ENCODE data around the gene SPTBN1.
A peak's percentile ranks its signal among the peaks of the same experiment; 100 is the strongest.

The SPTBN1 gene

DNA sequence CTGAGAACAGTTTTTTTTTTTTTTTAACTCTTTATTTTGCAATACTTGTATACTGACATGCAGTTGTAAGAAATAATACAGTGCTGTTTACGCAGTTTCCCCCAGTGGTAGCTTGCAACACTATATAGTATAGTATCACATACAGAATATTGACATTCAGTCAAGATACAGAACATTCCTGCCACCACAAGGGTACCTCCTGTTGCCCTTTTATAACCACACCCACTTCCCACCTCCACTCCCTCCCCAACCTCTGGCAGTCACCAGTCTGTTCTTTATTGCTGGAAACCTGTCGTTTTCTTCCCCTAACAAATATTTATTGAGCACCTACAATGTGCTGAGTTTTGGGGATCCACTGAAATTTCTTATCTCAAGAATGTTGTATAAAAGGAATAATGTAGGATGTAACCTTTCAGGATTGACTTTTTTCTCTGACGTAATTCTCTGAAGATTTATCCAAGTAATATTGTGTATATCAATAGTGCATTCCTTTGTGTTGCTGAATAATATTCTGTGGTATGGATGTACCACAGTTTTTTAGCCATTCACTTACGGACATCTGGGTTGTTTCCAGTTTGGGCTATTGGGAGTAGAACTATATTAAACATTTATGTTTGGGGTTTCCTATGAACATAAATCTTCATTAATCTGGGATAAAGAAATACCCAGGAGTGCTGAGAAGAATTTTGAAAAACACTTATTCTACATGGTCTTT lies 215.9 kb downstream of the SPTBN1 start:
- no peak overlapping the region for H3K4me2 ChIP-seq (ENCODE audit: low read length)
- TF ChIP-seq, protein P1, sequence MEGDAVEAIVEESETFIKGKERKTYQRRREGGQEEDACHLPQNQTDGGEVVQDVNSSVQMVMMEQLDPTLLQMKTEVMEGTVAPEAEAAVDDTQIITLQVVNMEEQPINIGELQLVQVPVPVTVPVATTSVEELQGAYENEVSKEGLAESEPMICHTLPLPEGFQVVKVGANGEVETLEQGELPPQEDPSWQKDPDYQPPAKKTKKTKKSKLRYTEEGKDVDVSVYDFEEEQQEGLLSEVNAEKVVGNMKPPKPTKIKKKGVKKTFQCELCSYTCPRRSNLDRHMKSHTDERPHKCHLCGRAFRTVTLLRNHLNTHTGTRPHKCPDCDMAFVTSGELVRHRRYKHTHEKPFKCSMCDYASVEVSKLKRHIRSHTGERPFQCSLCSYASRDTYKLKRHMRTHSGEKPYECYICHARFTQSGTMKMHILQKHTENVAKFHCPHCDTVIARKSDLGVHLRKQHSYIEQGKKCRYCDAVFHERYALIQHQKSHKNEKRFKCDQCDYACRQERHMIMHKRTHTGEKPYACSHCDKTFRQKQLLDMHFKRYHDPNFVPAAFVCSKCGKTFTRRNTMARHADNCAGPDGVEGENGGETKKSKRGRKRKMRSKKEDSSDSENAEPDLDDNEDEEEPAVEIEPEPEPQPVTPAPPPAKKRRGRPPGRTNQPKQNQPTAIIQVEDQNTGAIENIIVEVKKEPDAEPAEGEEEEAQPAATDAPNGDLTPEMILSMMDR (IDR thresholded peaks at IDR 0.05; ENCODE audit: low read depth, low read length) = no peak
- TF ChIP-seq EZH2phosphoT487 (IDR thresholded peaks at IDR 0.05; ENCODE audit: low read depth) = no peak
- H3K9me3 ChIP-seq (ENCODE audit: insufficient read depth, low read length) = no peaks in the 10 kb centered on the region
- no peaks in the 10 kb centered on the region for H4K20me1 ChIP-seq (ENCODE audit: insufficient read depth, low read length)
- H3K9ac ChIP-seq (ENCODE audit: low read length) = no peak overlapping the region
- H3K4me1 ChIP-seq (ENCODE audit: low read length) = peaks cover 17% of the 10 kb centered on the region
- H3K4me3 ChIP-seq (ENCODE audit: low read length) = no peak overlapping the region
- no peak overlapping the region for H2AFZ ChIP-seq (ENCODE audit: low read depth, low read length)
- peaks cover 23% of the 10 kb centered on the region for H3K27me3 ChIP-seq (ENCODE audit: low read depth, low read length)
- no peaks in the 10 kb centered on the region for H3K79me2 ChIP-seq (ENCODE audit: low read length)
- H3K36me3 ChIP-seq (replicated peaks; ENCODE audit: low read depth, low read length) = peaks cover 6% of the 10 kb centered on the region
- no peak overlapping the region for H3K27ac ChIP-seq (ENCODE audit: low read length)

DNA sequence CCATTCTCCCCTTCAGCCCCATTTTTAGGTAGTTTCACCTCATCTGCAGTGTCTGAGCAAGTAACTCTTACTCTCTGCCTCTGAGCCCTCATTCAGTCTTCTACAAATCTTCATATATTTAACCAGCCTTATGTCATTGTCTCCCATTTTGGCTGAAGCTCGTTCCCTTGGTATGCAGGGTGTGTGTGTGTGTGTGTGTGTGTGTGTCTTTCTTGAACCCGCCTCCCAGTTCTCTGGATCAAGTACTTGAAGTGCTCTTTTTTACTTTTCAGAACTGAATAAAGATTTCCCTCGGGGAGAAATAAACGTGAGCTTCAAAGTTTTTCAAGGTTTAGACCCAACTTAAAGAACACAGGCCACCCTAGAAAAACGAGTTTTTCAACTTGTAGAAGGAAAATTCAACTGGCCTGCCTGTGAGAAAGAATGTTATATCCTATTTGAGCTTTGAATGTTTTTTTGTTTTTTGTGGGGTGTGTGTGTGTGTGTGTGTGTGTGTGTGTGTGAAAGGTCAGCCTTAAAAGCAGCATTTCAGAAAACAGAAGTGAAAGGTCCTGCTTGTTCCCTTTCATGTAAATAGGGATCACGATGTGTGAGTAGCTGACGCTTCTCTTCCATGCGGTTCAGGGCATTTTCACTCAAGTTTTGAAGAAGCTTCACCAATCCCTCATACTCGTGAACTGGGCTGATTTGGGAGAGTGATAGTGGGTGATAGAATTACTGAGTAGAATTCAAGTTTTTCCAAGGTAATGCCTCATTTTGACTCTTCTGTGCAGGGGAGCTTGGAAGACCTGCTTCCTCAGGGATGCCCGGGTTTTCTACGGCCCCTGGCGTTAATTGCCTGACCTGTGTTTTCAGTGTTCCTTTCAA lies 216.7 kb downstream of the SPTBN1 start:
- Histone ChIP-seq H3K9me3 (ENCODE audit: insufficient read depth, low read length) (no peaks in the 10 kb centered on the region), H3K4me2 (ENCODE audit: low read length) (peak overlapping the region; percentile 89), H4K20me1 (ENCODE audit: insufficient read depth, low read length) (no peaks in the 10 kb centered on the region), H3K27me3 (ENCODE audit: low read depth, low read length) (peaks cover 31% of the 10 kb centered on the region), H3K4me1 (ENCODE audit: low read length) (peaks cover 22% of the 10 kb centered on the region), H3K36me3 (replicated peaks; ENCODE audit: low read depth, low read length) (peaks cover 6% of the 10 kb centered on the region), H2AFZ (ENCODE audit: low read depth, low read length) (no peak overlapping the region; the same call in 1 of the 2 replicates), H3K9ac (ENCODE audit: low read length) (no peak overlapping the region), H3K4me3 (ENCODE audit: low read length) (peak overlapping the region; percentile 62), H3K27ac (ENCODE audit: low read length) (no peak overlapping the region), H3K79me2 (ENCODE audit: low read length) (no peaks in the 10 kb centered on the region)
- TF ChIP-seq, protein P1 (IDR thresholded peaks at IDR 0.05; ENCODE audit: low read depth, low read length) = no peak
- TF ChIP-seq EZH2phosphoT487 (IDR thresholded peaks at IDR 0.05; ENCODE audit: low read depth) = no peak

DNA sequence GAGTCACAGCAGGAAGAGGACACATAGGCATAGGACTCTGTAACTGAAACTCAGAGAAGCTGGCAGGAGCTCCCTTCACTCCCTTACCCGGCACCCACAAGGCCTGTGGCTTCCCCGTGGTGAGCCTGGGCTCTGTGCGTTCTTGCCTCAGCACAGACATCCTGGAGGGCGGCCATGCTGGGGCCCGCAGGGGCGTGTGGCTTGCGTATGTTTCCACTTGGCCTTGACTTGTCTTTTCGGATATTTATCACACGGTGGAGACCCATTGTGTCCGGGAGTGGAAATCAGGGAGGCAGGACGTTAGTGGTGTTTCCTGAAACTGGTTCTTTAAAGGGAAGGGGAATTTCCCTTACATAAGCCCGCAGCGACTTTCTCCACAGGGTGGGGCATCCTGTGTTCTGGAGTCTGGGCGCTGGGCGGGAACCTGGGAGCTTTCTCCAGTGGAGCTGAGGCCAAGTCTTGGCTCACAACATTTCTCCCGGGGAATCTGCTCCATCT lies 217.4 kb downstream of the SPTBN1 start:
- no peak for TF ChIP-seq EZH2phosphoT487 (IDR thresholded peaks at IDR 0.05; ENCODE audit: low read depth)
- TF ChIP-seq, protein P1 (IDR thresholded peaks at IDR 0.05; ENCODE audit: low read depth, low read length) = no peak
- peaks cover 38% of the 10 kb centered on the region for H3K27me3 ChIP-seq (ENCODE audit: low read depth, low read length)
- H3K4me1 ChIP-seq (ENCODE audit: low read length) = peaks cover 24% of the 10 kb centered on the region
- H4K20me1 ChIP-seq (ENCODE audit: insufficient read depth, low read length) = no peaks in the 10 kb centered on the region
- H3K4me3 ChIP-seq (ENCODE audit: low read length) = peak overlapping the region; percentile 62
- no peak overlapping the region for H3K9ac ChIP-seq (ENCODE audit: low read length)
- H2AFZ ChIP-seq (ENCODE audit: low read depth, low read length) = peak overlapping the region; percentile 52
- peaks cover 6% of the 10 kb centered on the region for H3K36me3 ChIP-seq (replicated peaks; ENCODE audit: low read depth, low read length)
- H3K27ac ChIP-seq (ENCODE audit: low read length) = no peak overlapping the region
- H3K79me2 ChIP-seq (ENCODE audit: low read length) = no peaks in the 10 kb centered on the region
- H3K4me2 ChIP-seq (ENCODE audit: low read length) = peak overlapping the region; percentile 89
- H3K9me3 ChIP-seq (ENCODE audit: insufficient read depth, low read length) = no peaks in the 10 kb centered on the region

DNA sequence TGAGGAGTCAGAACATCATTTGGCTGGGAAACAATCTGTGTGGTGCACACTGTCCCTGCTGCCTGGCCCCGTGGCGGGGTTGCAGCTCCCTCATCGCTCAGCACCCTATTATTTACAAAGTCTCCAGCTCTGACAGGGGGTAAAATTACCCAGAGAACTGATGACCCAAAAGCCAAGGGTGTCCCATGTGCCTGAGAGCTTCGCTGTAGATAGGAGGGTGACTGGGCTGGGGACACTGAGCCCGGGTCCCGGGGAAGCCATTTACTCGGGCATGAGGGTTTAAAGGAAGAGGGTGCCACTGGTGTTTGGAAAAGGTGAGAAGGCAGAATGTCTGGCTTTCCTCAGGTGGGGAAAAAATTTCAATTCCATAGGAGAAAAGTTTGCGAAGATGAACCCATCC lies 219.2 kb downstream of the SPTBN1 start:
- H3K27ac ChIP-seq (ENCODE audit: low read length) = no peak overlapping the region
- no peak overlapping the region for H3K4me2 ChIP-seq (ENCODE audit: low read length)
- no peaks in the 10 kb centered on the region for H3K9me3 ChIP-seq (ENCODE audit: insufficient read depth, low read length)
- no peaks in the 10 kb centered on the region for H4K20me1 ChIP-seq (ENCODE audit: insufficient read depth, low read length)
- H3K36me3 ChIP-seq (replicated peaks; ENCODE audit: low read depth, low read length) = no peaks in the 10 kb centered on the region
- no peaks in the 10 kb centered on the region for H3K79me2 ChIP-seq (ENCODE audit: low read length)
- H3K27me3 ChIP-seq (ENCODE audit: low read depth, low read length) = peaks cover 53% of the 10 kb centered on the region
- H2AFZ ChIP-seq (ENCODE audit: low read depth, low read length) = no peak overlapping the region
- peaks cover 27% of the 10 kb centered on the region for H3K4me1 ChIP-seq (ENCODE audit: low read length)
- no peak overlapping the region for H3K4me3 ChIP-seq (ENCODE audit: low read length)
- H3K9ac ChIP-seq (ENCODE audit: low read length) = no peak overlapping the region
- TF ChIP-seq EZH2phosphoT487 (IDR thresholded peaks at IDR 0.05; ENCODE audit: low read depth) = no peak
- TF ChIP-seq, protein P1 (IDR thresholded peaks at IDR 0.05; ENCODE audit: low read depth, low read length) = no peak
